Sigmoid colon (tissue), 4 donors: ENCODE results near the gene GOT1.

Experiments used
- POLR2A ChIP-seq, 2 donors: fragments of 450-650 bp; IDR thresholded peaks; one replicate each; pipeline ENCODE4 v1.6.1; 2016; ENCODE audit warnings: antibody characterized with exemption in 2 of 2, mild to moderate bottlenecking in 2 of 2, moderate library complexity in 2 of 2
- POLR2AphosphoS5 ChIP-seq, 4 donors: sonication (generic); formaldehyde crosslinking; IDR thresholded peaks; one replicate each; pipeline ENCODE4 v1.6.1; 2017; ENCODE audit warnings: antibody characterized with exemption in 4 of 4
- TF ChIP-seq, protein P1 (sequence below), 4 experiments: fragments of 450-650 bp in 3 of 4; fragments of 200-600 bp in 1 of 4; IDR thresholded peaks; one replicate each; pipeline ENCODE4 v1.5.1; 2016 to 2019; ENCODE audit warnings: antibody characterized with exemption in 4 of 4, mild to moderate bottlenecking in 3 of 4, moderate library complexity in 2 of 4

DNA sequence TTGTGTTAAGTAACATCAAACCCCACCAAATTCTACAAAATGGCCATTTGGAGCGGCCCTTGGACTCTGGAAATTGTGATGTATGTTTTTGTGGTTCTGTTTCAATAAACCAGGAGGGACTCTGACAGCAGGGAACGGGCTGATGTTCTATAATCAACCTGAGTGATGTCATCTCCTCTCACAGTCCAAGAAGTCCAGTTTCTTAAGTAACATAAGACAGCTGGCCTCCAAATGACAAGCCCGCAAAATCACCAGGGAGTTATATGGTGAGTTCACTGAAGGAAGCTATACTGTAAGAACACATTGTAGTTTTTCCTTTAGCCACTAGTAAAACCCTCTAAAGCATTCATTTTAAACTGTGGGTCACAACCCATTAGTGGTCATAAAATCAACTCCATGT lies 34.0 kb downstream of the GOT1 start:
- TF ChIP-seq, protein P1, sequence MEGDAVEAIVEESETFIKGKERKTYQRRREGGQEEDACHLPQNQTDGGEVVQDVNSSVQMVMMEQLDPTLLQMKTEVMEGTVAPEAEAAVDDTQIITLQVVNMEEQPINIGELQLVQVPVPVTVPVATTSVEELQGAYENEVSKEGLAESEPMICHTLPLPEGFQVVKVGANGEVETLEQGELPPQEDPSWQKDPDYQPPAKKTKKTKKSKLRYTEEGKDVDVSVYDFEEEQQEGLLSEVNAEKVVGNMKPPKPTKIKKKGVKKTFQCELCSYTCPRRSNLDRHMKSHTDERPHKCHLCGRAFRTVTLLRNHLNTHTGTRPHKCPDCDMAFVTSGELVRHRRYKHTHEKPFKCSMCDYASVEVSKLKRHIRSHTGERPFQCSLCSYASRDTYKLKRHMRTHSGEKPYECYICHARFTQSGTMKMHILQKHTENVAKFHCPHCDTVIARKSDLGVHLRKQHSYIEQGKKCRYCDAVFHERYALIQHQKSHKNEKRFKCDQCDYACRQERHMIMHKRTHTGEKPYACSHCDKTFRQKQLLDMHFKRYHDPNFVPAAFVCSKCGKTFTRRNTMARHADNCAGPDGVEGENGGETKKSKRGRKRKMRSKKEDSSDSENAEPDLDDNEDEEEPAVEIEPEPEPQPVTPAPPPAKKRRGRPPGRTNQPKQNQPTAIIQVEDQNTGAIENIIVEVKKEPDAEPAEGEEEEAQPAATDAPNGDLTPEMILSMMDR (IDR thresholded peaks at IDR 0.05) = no peak
- TF ChIP-seq POLR2A (IDR thresholded peaks at IDR 0.05) (no peak), POLR2AphosphoS5 (IDR thresholded peaks at IDR 0.05) (no peak)
